CD14-positive monocyte (primary cell): ENCODE results near the gene NEO1. TPM values are rescaled to one million over a fixed set of nuclear protein-coding genes. Genes with fewer than 3 reads are reported as not detected.

Experiments used
- DNase-seq, 3 donors: peaks; one replicate each; pipeline ENCODE4 v3.0.0-alpha.2; 2011 to 2022
- H2AFZ ChIP-seq: 2 replicates; pipeline ENCODE4 v1.6.0; 2012; ENCODE audit warnings: mild to moderate bottlenecking, low read depth, low read length, inconsistent platforms; ENCODE audit not compliant: insufficient read depth, poor library complexity, severe bottlenecking
- H3K27ac ChIP-seq, 2 donors: 1 replicate in 1 of 2; 2 replicates in 1 of 2; pipeline ENCODE4 v1.5.1; 2012 to 2013; ENCODE audit warnings: low read length in 2 of 2, control low read depth in 1 of 2, inconsistent platforms in 1 of 2, low read depth in 1 of 2, mild to moderate bottlenecking in 1 of 2
- H3K27me3 ChIP-seq, 2 donors: one replicate each; pipeline versions ENCODE4 v1.6.0 to v1.6.1; 2011 to 2013; ENCODE audit warnings: low read length in 2 of 2; ENCODE audit not compliant: control insufficient read depth in 2 of 2, insufficient read depth in 2 of 2
- H3K36me3 ChIP-seq, 2 donors: replicated peaks in 1 of 2; 1 replicate in 1 of 2; 2 replicates in 1 of 2; pipeline versions ENCODE4 v1.5.1 to v1.6.1; 2012 to 2013; ENCODE audit warnings: low read length in 2 of 2, control low read depth in 1 of 2, inconsistent platforms in 1 of 2, mild to moderate bottlenecking in 1 of 2; ENCODE audit not compliant: insufficient read depth in 2 of 2, control insufficient read depth in 1 of 2
- H3K4me1 ChIP-seq, 2 donors: 1 replicate in 1 of 2; 2 replicates in 1 of 2; pipeline versions ENCODE4 v1.5.1 to v1.6.1; 2012 to 2013; ENCODE audit warnings: low read length in 2 of 2, control low read depth in 1 of 2, inconsistent platforms in 1 of 2, mild to moderate bottlenecking in 1 of 2, moderate library complexity in 1 of 2; ENCODE audit not compliant: insufficient read depth in 2 of 2, control insufficient read depth in 1 of 2
- H3K4me2 ChIP-seq: replicated peaks from 2 replicates; pipeline ENCODE3; 2012; ENCODE audit warnings: low read length, moderate library complexity, mild to moderate bottlenecking; ENCODE audit not compliant: poor library complexity, severe bottlenecking; ENCODE audit errors: extremely low read depth
- H3K4me3 ChIP-seq, 3 experiments: fragments of 200-600 bp in 1 of 3; sonication (generic) in 1 of 3; replicated peaks in 1 of 3; 1 replicate in 2 of 3; 2 replicates in 1 of 3; pipeline ENCODE4 v1.5.1; 2011 to 2013; ENCODE audit warnings: low read length in 3 of 3, mild to moderate bottlenecking in 3 of 3, control low read depth in 2 of 3, low read depth in 2 of 3, inconsistent platforms in 1 of 3, moderate library complexity in 1 of 3
- H3K79me2 ChIP-seq: 2 replicates; pipeline ENCODE4 v1.6.0; 2012; ENCODE audit warnings: mild to moderate bottlenecking, control low read depth, inconsistent platforms, low read length, moderate library complexity; ENCODE audit not compliant: insufficient read depth
- H3K9ac ChIP-seq: 2 replicates; pipeline ENCODE4 v1.6.0; 2017; ENCODE audit warnings: low read length, mild to moderate bottlenecking; ENCODE audit not compliant: insufficient read depth, poor library complexity, severe bottlenecking
- H3K9me3 ChIP-seq, 2 donors: replicated peaks in 1 of 2; 1 replicate in 1 of 2; 2 replicates in 1 of 2; pipeline versions ENCODE4 v1.5.1 to v1.6.1; 2012 to 2013; ENCODE audit warnings: low read length in 2 of 2, control low read depth in 1 of 2; ENCODE audit not compliant: control insufficient read depth in 1 of 2, insufficient read depth in 1 of 2
- H4K20me1 ChIP-seq: 2 replicates; pipeline ENCODE4 v1.6.0; 2012; ENCODE audit warnings: mild to moderate bottlenecking, low read length, control low read depth, moderate library complexity; ENCODE audit not compliant: insufficient read depth
- H3K27ac Mint-ChIP-seq, 7 donors: one replicate each; pipeline ENCODE4 v1.8.0; 2020; ENCODE audit warnings: mild to moderate bottlenecking in 7 of 7, mixed read lengths in 7 of 7, moderate library complexity in 6 of 7, inconsistent platforms in 2 of 7
- H3K27me3 Mint-ChIP-seq, 3 donors: one replicate each; pipeline ENCODE4 v1.8.0; 2021 to 2022; ENCODE audit warnings: low read depth in 3 of 3, mild to moderate bottlenecking in 3 of 3, mixed read lengths in 3 of 3, moderate library complexity in 3 of 3, inconsistent platforms in 1 of 3
- H3K36me3 Mint-ChIP-seq, 2 donors: one replicate each; pipeline ENCODE4 v1.8.0; 2020; ENCODE audit warnings: mixed read lengths in 2 of 2, inconsistent platforms in 1 of 2, mild to moderate bottlenecking in 1 of 2
- H3K4me1 Mint-ChIP-seq: one replicate; pipeline ENCODE4 v1.8.0; 2020; ENCODE audit warnings: mild to moderate bottlenecking, mixed read lengths
- H3K4me3 Mint-ChIP-seq, 2 donors: one replicate each; pipeline ENCODE4 v1.8.0; 2020; ENCODE audit warnings: mild to moderate bottlenecking in 2 of 2, mixed read lengths in 2 of 2, moderate library complexity in 1 of 2
- H3K9me3 Mint-ChIP-seq, 7 donors: one replicate each; pipeline ENCODE4 v1.8.0; 2020 to 2022; ENCODE audit warnings: mixed read lengths in 7 of 7, mild to moderate bottlenecking in 6 of 7, moderate library complexity in 6 of 7, inconsistent platforms in 2 of 7
- WGBS: methylation state at CpG from one replicate; pipeline ENCODE4 v1.1.5; 2013; ENCODE audit warnings: missing lambda C conversion rate; ENCODE audit not compliant: insufficient coverage; 5-methylcytosine and 5-hydroxymethylcytosine counted together
- intact Hi-C, 2 donors: fragments of 100-400 bp; cut with micrococcal nuclease; formaldehyde crosslinking; loops; one replicate each; pipeline versions ENCODE4 v1.15.0 to v1.15.1; 2023
- polyA plus RNA-seq, 3 donors: library from polyadenylated mRNA; depleted of rRNA in 1 of 3; unstranded in 2 of 3; stranded (reverse) in 1 of 3; fragments of 300-500 nt in 2 of 3; fragments of >200 nt in 1 of 3; fragmentation: Illumina TruSeq in 2 of 3; gene quantifications; 1 replicate in 2 of 3; 2 replicates in 1 of 3; pipeline ENCODE4 v1.2.3, GENCODE V29; 2012 to 2021
- TF ChIP-seq, protein P1 (sequence below): fragments of 200-600 bp; IDR thresholded peaks from one replicate; pipeline ENCODE4 v1.8.0; 2022; ENCODE audit warnings: antibody characterized with exemption, mild to moderate bottlenecking

NEO1 gene
- polyA plus RNA-seq, 3 donors = 0.03 to 0.06 TPM; not detected in 1

DNA sequence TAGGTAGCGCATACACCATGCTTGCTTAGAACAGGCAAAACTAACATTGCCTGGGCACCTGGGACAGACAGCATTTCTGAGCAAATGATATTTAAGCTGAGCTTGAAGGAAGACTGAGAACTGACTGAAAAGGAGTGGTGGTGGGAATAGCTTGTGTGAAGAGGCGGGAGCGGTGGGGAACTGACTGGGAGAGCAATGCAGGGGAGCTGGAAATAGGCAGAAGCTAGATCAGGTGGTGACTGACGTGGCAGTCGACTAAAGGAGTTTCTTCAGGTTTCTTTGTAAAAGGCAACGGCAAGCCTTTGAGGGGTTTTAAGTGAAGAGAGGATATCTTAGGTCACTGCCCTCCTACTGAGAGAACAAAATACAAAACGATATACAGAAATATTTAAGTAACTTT is 61.8 kb downstream of the NEO1 start:
- no peak overlapping the region for H2AFZ ChIP-seq
- H3K4me1 ChIP-seq = no peaks in the 10 kb centered on the region
- H3K27ac Mint-ChIP-seq = no peak overlapping the region
- no peak overlapping the region for H3K4me3 ChIP-seq
- H3K27me3 Mint-ChIP-seq = peaks cover 16 to 41% (median 19%) of the 10 kb centered on the region in 3 donors
- H3K4me3 Mint-ChIP-seq = no peak overlapping the region
- no peaks in the 10 kb centered on the region for H3K36me3 Mint-ChIP-seq
- no peaks in the 10 kb centered on the region for H4K20me1 ChIP-seq
- WGBS = 89% methylated on average over 4 of the region's 7 CpGs
- H3K4me1 Mint-ChIP-seq = no peaks in the 10 kb centered on the region
- no peak overlapping the region for H3K27ac ChIP-seq
- H3K4me2 ChIP-seq = no peak overlapping the region
- H3K36me3 ChIP-seq = no peaks in the 10 kb centered on the region
- no peak overlapping the region for H3K9ac ChIP-seq
- H3K79me2 ChIP-seq = no peaks in the 10 kb centered on the region
- intact Hi-C loops = no loop called here
- H3K27me3 ChIP-seq = peaks cover 8 to 24% of the 10 kb centered on the region in 2 donors
- no peak for DNase-seq
- TF ChIP-seq, protein P1, sequence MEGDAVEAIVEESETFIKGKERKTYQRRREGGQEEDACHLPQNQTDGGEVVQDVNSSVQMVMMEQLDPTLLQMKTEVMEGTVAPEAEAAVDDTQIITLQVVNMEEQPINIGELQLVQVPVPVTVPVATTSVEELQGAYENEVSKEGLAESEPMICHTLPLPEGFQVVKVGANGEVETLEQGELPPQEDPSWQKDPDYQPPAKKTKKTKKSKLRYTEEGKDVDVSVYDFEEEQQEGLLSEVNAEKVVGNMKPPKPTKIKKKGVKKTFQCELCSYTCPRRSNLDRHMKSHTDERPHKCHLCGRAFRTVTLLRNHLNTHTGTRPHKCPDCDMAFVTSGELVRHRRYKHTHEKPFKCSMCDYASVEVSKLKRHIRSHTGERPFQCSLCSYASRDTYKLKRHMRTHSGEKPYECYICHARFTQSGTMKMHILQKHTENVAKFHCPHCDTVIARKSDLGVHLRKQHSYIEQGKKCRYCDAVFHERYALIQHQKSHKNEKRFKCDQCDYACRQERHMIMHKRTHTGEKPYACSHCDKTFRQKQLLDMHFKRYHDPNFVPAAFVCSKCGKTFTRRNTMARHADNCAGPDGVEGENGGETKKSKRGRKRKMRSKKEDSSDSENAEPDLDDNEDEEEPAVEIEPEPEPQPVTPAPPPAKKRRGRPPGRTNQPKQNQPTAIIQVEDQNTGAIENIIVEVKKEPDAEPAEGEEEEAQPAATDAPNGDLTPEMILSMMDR = no peak
- H3K9me3 ChIP-seq = no peaks in the 10 kb centered on the region
- peaks cover 0 to 8% (median 0%) of the 10 kb centered on the region in 7 donors for H3K9me3 Mint-ChIP-seq

DNA sequence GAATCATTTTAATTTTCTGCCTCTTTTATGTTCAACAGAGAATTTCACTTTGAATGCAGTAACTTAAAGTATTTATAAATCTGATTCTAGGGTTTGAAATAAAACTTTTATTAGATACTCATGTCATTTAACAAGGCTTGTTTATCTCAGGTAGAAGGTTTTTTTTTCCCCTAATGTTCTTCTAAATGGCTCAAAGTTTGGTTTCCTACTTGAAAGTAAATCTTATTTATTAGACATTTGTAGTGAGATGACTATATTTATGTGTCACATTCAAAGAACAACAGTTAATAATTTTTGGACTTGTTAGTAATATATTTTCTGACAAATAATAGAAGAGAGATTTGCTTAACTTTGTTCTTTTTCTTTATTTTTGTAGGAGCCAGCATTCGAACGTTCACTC is 63.9 kb downstream of the NEO1 start:
- intact Hi-C loops = no loop called here
- peaks cover 8 to 22% of the 10 kb centered on the region in 2 donors for H3K27me3 ChIP-seq
- H3K27ac ChIP-seq = no peak overlapping the region
- no peak overlapping the region for H3K4me3 Mint-ChIP-seq
- H3K36me3 ChIP-seq = no peaks in the 10 kb centered on the region
- TF ChIP-seq, protein P1 = no peak
- peaks cover 0 to 6% (median 0%) of the 10 kb centered on the region in 7 donors for H3K9me3 Mint-ChIP-seq
- no peaks in the 10 kb centered on the region for H3K79me2 ChIP-seq
- H3K4me1 Mint-ChIP-seq = no peaks in the 10 kb centered on the region
- H3K27ac Mint-ChIP-seq = no peak overlapping the region
- H3K4me2 ChIP-seq = no peak overlapping the region
- H2AFZ ChIP-seq = no peak overlapping the region
- H3K9me3 ChIP-seq = no peaks in the 10 kb centered on the region
- H3K9ac ChIP-seq = no peak overlapping the region
- DNase-seq = no peak
- no peaks in the 10 kb centered on the region for H3K36me3 Mint-ChIP-seq
- H3K27me3 Mint-ChIP-seq = peaks cover 12 to 33% (median 17%) of the 10 kb centered on the region in 3 donors
- H3K4me3 ChIP-seq = no peak overlapping the region
- no peaks in the 10 kb centered on the region for H3K4me1 ChIP-seq
- H4K20me1 ChIP-seq = no peaks in the 10 kb centered on the region
- 93% methylated on average over 2 of the region's 2 CpGs for WGBS
